Hepatocyte (in vitro differentiated cells): ENCODE results near the gene VCAN. TPM values are rescaled to one million over a fixed set of nuclear protein-coding genes. Genes with fewer than 3 reads are reported as not detected.

Experiments used
- DNase-seq: peaks from one replicate; pipeline ENCODE4 v3.0.0-alpha.2; 2016; ENCODE audit warnings: low spot score
- H2AFZ ChIP-seq: fragments of 200-600 bp; sonication (generic); 2 replicates; pipeline ENCODE4 v1.6.0; 2016; ENCODE audit warnings: antibody characterized with exemption, mild to moderate bottlenecking
- H3K27ac ChIP-seq: fragments of 200-600 bp; sonication (generic); 2 replicates; pipeline ENCODE4 v1.5.1; 2016; ENCODE audit warnings: mild to moderate bottlenecking
- H3K27me3 ChIP-seq: fragments of 200-600 bp; sonication (generic); 2 replicates; pipeline ENCODE4 v1.6.1; 2016
- H3K36me3 ChIP-seq: fragments of 200-600 bp; sonication (generic); replicated peaks from 2 replicates; pipeline ENCODE4 v1.5.1; 2016; ENCODE audit warnings: low read depth; ENCODE audit not compliant: insufficient read depth
- H3K4me1 ChIP-seq: fragments of 200-600 bp; sonication (generic); 2 replicates; pipeline ENCODE4 v1.5.1; 2016; ENCODE audit warnings: mild to moderate bottlenecking, moderate library complexity; ENCODE audit not compliant: insufficient read depth
- H3K4me2 ChIP-seq: fragments of 200-600 bp; sonication (generic); 2 replicates; pipeline ENCODE4 v1.6.0; 2016
- H3K4me3 ChIP-seq: fragments of 200-600 bp; sonication (generic); 2 replicates; pipeline ENCODE4 v1.5.1; 2016; ENCODE audit warnings: mild to moderate bottlenecking
- H3K79me2 ChIP-seq: fragments of 200-600 bp; sonication (generic); 2 replicates; pipeline ENCODE4 v1.6.0; 2017; ENCODE audit warnings: mild to moderate bottlenecking
- H3K9me2 ChIP-seq: fragments of 200-600 bp; sonication (generic); replicated peaks from 2 replicates; pipeline ENCODE4 v1.6.0; 2017; ENCODE audit warnings: mild to moderate bottlenecking; ENCODE audit not compliant: insufficient read depth
- H3K9me3 ChIP-seq: fragments of 200-600 bp; sonication (generic); 2 replicates; pipeline ENCODE4 v1.5.1; 2016; ENCODE audit warnings: low read depth, mild to moderate bottlenecking
- H4K20me1 ChIP-seq: fragments of 200-600 bp; sonication (generic); 2 replicates; pipeline ENCODE4 v1.6.0; 2016; ENCODE audit warnings: mild to moderate bottlenecking; ENCODE audit not compliant: insufficient read depth, poor library complexity, severe bottlenecking
- CTCF ChIP-seq: fragments of 200-600 bp; sonication (generic); IDR thresholded peaks from 2 replicates; pipeline ENCODE4 v1.5.1; 2016; ENCODE audit warnings: antibody characterized with exemption, mild to moderate bottlenecking; ENCODE audit not compliant: poor library complexity
- EZH2 ChIP-seq: fragments of 200-600 bp; sonication (generic); IDR thresholded peaks from 2 replicates; pipeline ENCODE4 v1.6.1; 2016; ENCODE audit warnings: antibody characterized with exemption, mild to moderate bottlenecking, borderline replicate concordance
- EZH2phosphoT487 ChIP-seq: fragments of 200-600 bp; sonication (generic); IDR thresholded peaks from one replicate; pipeline ENCODE4 v1.6.1; 2018; ENCODE audit warnings: antibody characterized with exemption, mild to moderate bottlenecking, low read depth, moderate library complexity; ENCODE audit not compliant: unreplicated experiment, severe bottlenecking
- WGBS: methylation state at CpG from one replicate; pipeline ENCODE4 v1.1.6; 2016; ENCODE audit warnings: low lambda C conversion rate; ENCODE audit errors: missing lambda C conversion rate; 5-methylcytosine and 5-hydroxymethylcytosine counted together
- polyA plus RNA-seq: library from polyadenylated mRNA; unstranded; fragments of >200 nt; fragmentation: Nextera tagmentation; extraction: Ambion mirVana; gene quantifications from 2 replicates; pipeline ENCODE4 v1.2.1, GENCODE V29; 2016
- total RNA-seq: library from RNA; depleted of rRNA; stranded (reverse); fragments of >200 nt; gene quantifications from 2 replicates; pipeline ENCODE4 v1.2.3, GENCODE V29; 2014

The VCAN gene
- total and polyA plus RNA-seq, 2 experiments from 2014 or later = 104 to 398 TPM

GRCh38 chr5:83614841-83615240, 143.3 kb downstream of the VCAN start:
- TF ChIP-seq CTCF = no peak
- TF ChIP-seq EZH2 = no peak
- Histone ChIP-seq H3K27me3 (no peaks in the 10 kb centered on the region), H3K79me2 (no peaks in the 10 kb centered on the region), H2AFZ (no peak overlapping the region), H3K9me3 (no peaks in the 10 kb centered on the region), H3K4me3 (no peak overlapping the region), H3K4me2 (no peak overlapping the region), H3K9me2 (no peaks in the 10 kb centered on the region), H4K20me1 (no peaks in the 10 kb centered on the region), H3K27ac (no peak overlapping the region), H3K36me3 (no peaks in the 10 kb centered on the region), H3K4me1 (no peaks in the 10 kb centered on the region)
- DNase-seq = no peak

GRCh38 chr5:83628360-83628759, 156.8 kb downstream of the VCAN start:
- H3K36me3 ChIP-seq = no peaks in the 10 kb centered on the region
- no peaks in the 10 kb centered on the region for H3K79me2 ChIP-seq
- H3K4me2 ChIP-seq = no peak overlapping the region
- WGBS = 39% methylated on average over 2 of the region's 2 CpGs
- H4K20me1 ChIP-seq = no peaks in the 10 kb centered on the region
- H3K9me2 ChIP-seq = no peaks in the 10 kb centered on the region
- TF ChIP-seq EZH2phosphoT487 (no peak), CTCF (no peak), EZH2 (no peak)
- no peaks in the 10 kb centered on the region for H3K27me3 ChIP-seq
- H3K4me3 ChIP-seq = no peak overlapping the region
- H3K9me3 ChIP-seq = no peaks in the 10 kb centered on the region
- no peak overlapping the region for H3K27ac ChIP-seq
- peaks cover 3% of the 10 kb centered on the region for H3K4me1 ChIP-seq
- no peak overlapping the region for H2AFZ ChIP-seq
- DNase-seq = no peak

Other genes starting within 250 kb of the VCAN start
- gene HAPLN1, start 249.1 kb downstream of the VCAN start, total RNA-seq = 43.0 and 49.7 TPM in 2 replicates
- 32.7 and 34.5 TPM in 2 replicates for gene HAPLN1, start 249.1 kb downstream of the VCAN start, polyA plus RNA-seq